Fibroblast of lung (primary cell): ENCODE measurements around the gene KIAA0232. TPM values are rescaled to one million over a fixed set of nuclear protein-coding genes. Genes with fewer than 3 reads are reported as not detected.

ENCODE experiments used
- DNase-seq, 2 donors: peaks; one replicate each; pipeline versions ENCODE4 v3.0.0 to v3.0.0-alpha.2; 2010; ENCODE audit warnings: low read depth in 2 of 2
- H2AFZ ChIP-seq: 2 replicates; pipeline ENCODE4 v1.5.1; 2012; ENCODE audit warnings: low read length, control low read depth, inconsistent platforms
- H3K27ac ChIP-seq: 2 replicates; pipeline ENCODE4 v1.5.1; 2011; ENCODE audit warnings: low read length, control low read depth; ENCODE audit not compliant: insufficient read depth
- H3K27me3 ChIP-seq: 2 replicates; pipeline ENCODE4 v1.5.1; 2011; ENCODE audit warnings: mild to moderate bottlenecking, low read length; ENCODE audit not compliant: control insufficient read depth, insufficient read depth
- H3K36me3 ChIP-seq: 2 replicates; pipeline ENCODE4 v1.5.1; 2011; ENCODE audit warnings: low read length; ENCODE audit not compliant: control insufficient read depth, insufficient read depth
- H3K4me1 ChIP-seq: 2 replicates; pipeline ENCODE4 v1.5.1; 2011; ENCODE audit warnings: low read length; ENCODE audit not compliant: control insufficient read depth, insufficient read depth; ENCODE audit errors: extremely low read depth
- H3K4me2 ChIP-seq: 2 replicates; pipeline ENCODE4 v1.5.1; 2011; ENCODE audit warnings: low read length, control low read depth; ENCODE audit not compliant: insufficient read depth; ENCODE audit errors: extremely low read depth
- H3K4me3 ChIP-seq, 4 experiments: fragments of 200-600 bp in 1 of 4; sonication (generic) in 1 of 4; replicated peaks in 1 of 4; 2 replicates each; pipeline ENCODE4 v1.5.1; 2011 to 2016; ENCODE audit warnings: low read length in 4 of 4, low read depth in 3 of 4, mild to moderate bottlenecking in 3 of 4, control low read depth in 2 of 4, inconsistent platforms in 1 of 4, mixed read lengths in 1 of 4; ENCODE audit not compliant: insufficient read depth in 1 of 4; ENCODE audit errors: control extremely low read depth in 1 of 4
- H3K79me2 ChIP-seq: 2 replicates; pipeline ENCODE4 v1.5.1; 2012; ENCODE audit warnings: mild to moderate bottlenecking, low read length, inconsistent platforms; ENCODE audit not compliant: control insufficient read depth, insufficient read depth
- H3K9ac ChIP-seq: 2 replicates; pipeline ENCODE4 v1.5.1; 2011; ENCODE audit warnings: mild to moderate bottlenecking, low read length, control low read depth; ENCODE audit not compliant: insufficient read depth
- H3K9me3 ChIP-seq: 2 replicates; pipeline ENCODE4 v1.5.1; 2012; ENCODE audit warnings: low read depth, low read length; ENCODE audit not compliant: control insufficient read depth, insufficient read depth
- H4K20me1 ChIP-seq: 2 replicates; pipeline ENCODE4 v1.5.1; 2011; ENCODE audit warnings: low read length; ENCODE audit not compliant: control insufficient read depth, insufficient read depth; ENCODE audit errors: extremely low read depth
- CTCF ChIP-seq, 2 donors: IDR thresholded peaks in 1 of 2; conservative IDR thresholded peaks in 1 of 2; 1 replicate in 1 of 2; 2 replicates in 1 of 2; pipeline ENCODE4 v1.5.1; 2011 to 2012; ENCODE audit warnings: low read length in 2 of 2, control low read depth in 1 of 2, inconsistent platforms in 1 of 2, low read depth in 1 of 2, mild to moderate bottlenecking in 1 of 2
- EZH2 ChIP-seq: IDR thresholded peaks from 2 replicates; pipeline ENCODE4 v1.5.1; 2012; ENCODE audit warnings: low read length, control low read depth, mild to moderate bottlenecking; ENCODE audit errors: missing control alignments
- polyA plus RNA-seq, 2 donors: library from polyadenylated mRNA; depleted of rRNA in 1 of 2; stranded (reverse) in 1 of 2; unstranded in 1 of 2; fragments of >200 nt; gene quantifications; 2 replicates each; pipeline ENCODE4 v1.2.1, GENCODE V29; 2011 to 2012; ENCODE audit warnings: missing spikeins in 1 of 2
- total RNA-seq: library from RNA; depleted of rRNA; stranded (reverse); fragments of >200 nt; gene quantifications from 2 replicates; pipeline ENCODE4 v1.2.1, GENCODE V29; 2014

KIAA0232 gene
- total and polyA plus RNA-seq, 2 donors (not counting 1 experiment from before 2014, with no cell fraction given), result 18.0 to 18.8 TPM

- no peak for DNase-seq
- TF ChIP-seq CTCF (conservative IDR thresholded peaks at IDR 0.05 in 1 of 2, IDR thresholded peaks at IDR 0.05 in 1 of 2; ENCODE audit: low read depth in 1 of 2, low read length in 2 of 2), result no peak
- peaks cover 2% of the 10 kb centered on the region for H3K4me1 ChIP-seq
- H3K27ac ChIP-seq, result no peak overlapping the region
- H3K79me2 ChIP-seq, result no peaks in the 10 kb centered on the region
- no peak overlapping the region for H2AFZ ChIP-seq
- no peaks in the 10 kb centered on the region for H3K9me3 ChIP-seq
- no peaks in the 10 kb centered on the region for H3K27me3 ChIP-seq
- no peaks in the 10 kb centered on the region for H4K20me1 ChIP-seq
- H3K4me3 ChIP-seq, result no peak overlapping the region
- no peak overlapping the region for H3K9ac ChIP-seq
- H3K36me3 ChIP-seq, result no peaks in the 10 kb centered on the region
- H3K4me2 ChIP-seq, result no peak overlapping the region
These were observed 146.8 kb downstream of the KIAA0232 start for GRCh38 chr4:6929339-6929811.

GRCh38 chr4:6929812-6930464 is 147.4 kb downstream of the KIAA0232 start:
- no peak for DNase-seq
- TF ChIP-seq EZH2, result no peak
- no peak for TF ChIP-seq CTCF (conservative IDR thresholded peaks at IDR 0.05 in 1 of 2, IDR thresholded peaks at IDR 0.05 in 1 of 2; ENCODE audit: low read depth in 1 of 2, low read length in 2 of 2)
- H3K9me3 ChIP-seq, result no peaks in the 10 kb centered on the region
- no peaks in the 10 kb centered on the region for H3K27me3 ChIP-seq
- H3K79me2 ChIP-seq, result no peaks in the 10 kb centered on the region
- no peaks in the 10 kb centered on the region for H3K36me3 ChIP-seq
- H3K4me2 ChIP-seq, result no peak overlapping the region
- H3K4me1 ChIP-seq, result peaks cover 2% of the 10 kb centered on the region
- H3K27ac ChIP-seq, result no peak overlapping the region
- H4K20me1 ChIP-seq, result no peaks in the 10 kb centered on the region
- H3K9ac ChIP-seq, result no peak overlapping the region
- H2AFZ ChIP-seq, result no peak overlapping the region
- H3K4me3 ChIP-seq, result no peak overlapping the region

GRCh38 chr4:6932475-6932874 is 149.9 kb downstream of the KIAA0232 start:
- Histone ChIP-seq H3K4me2 (no peak overlapping the region), H3K36me3 (no peaks in the 10 kb centered on the region), H3K27ac (no peak overlapping the region), H3K9me3 (no peaks in the 10 kb centered on the region), H3K9ac (no peak overlapping the region), H3K4me3 (no peak overlapping the region), H2AFZ (no peak overlapping the region), H3K27me3 (no peaks in the 10 kb centered on the region), H4K20me1 (no peaks in the 10 kb centered on the region), H3K79me2 (no peaks in the 10 kb centered on the region), H3K4me1 (no peaks in the 10 kb centered on the region)
- TF ChIP-seq EZH2 (no peak), CTCF (conservative IDR thresholded peaks at IDR 0.05 in 1 of 2, IDR thresholded peaks at IDR 0.05 in 1 of 2; ENCODE audit: low read depth in 1 of 2, low read length in 2 of 2) (no peak)
- DNase-seq, result no peak
